Activated CD4-positive, alpha-beta memory T cell treated with anti-CD3 and anti-CD28 coated beads for 36 hours (primary cell): ENCODE measurements around the gene ALDH3B1. TPM values are rescaled to one million over a fixed set of nuclear protein-coding genes. Genes with fewer than 3 reads are reported as not detected.

Experiments used
- CTCF ChIA-PET: fragments of 350-600 bp; sonication (Branson Sonifier 250); formaldehyde crosslinking; loops from one replicate; lab custom pipeline; 2021; ENCODE audit warnings: antibody characterized with exemption, inconsistent platforms; lab: Charles Lee
- POLR2A ChIA-PET: fragments of 350-600 bp; sonication (Branson Sonifier 250); formaldehyde crosslinking; loops from one replicate; lab custom pipeline; 2021; ENCODE audit warnings: antibody characterized with exemption; lab: Charles Lee
- DNase-seq: peaks from one replicate; pipeline ENCODE4 v3.0.0-alpha.2; 2020
- H3K27ac Mint-ChIP-seq: one replicate; pipeline ENCODE4 v1.8.0; 2021; ENCODE audit warnings: mixed read lengths
- H3K27me3 Mint-ChIP-seq: one replicate; pipeline ENCODE4 v1.8.0; 2021; ENCODE audit warnings: mixed read lengths
- H3K36me3 Mint-ChIP-seq: one replicate; pipeline ENCODE4 v1.8.0; 2021; ENCODE audit warnings: mixed read lengths
- H3K4me1 Mint-ChIP-seq: one replicate; pipeline ENCODE4 v1.8.0; 2021; ENCODE audit warnings: low read depth, mixed read lengths
- H3K4me3 Mint-ChIP-seq: one replicate; pipeline ENCODE4 v1.8.0; 2021; ENCODE audit warnings: mild to moderate bottlenecking, mixed read lengths
- H3K9me3 Mint-ChIP-seq: one replicate; pipeline ENCODE4 v1.8.0; 2021; ENCODE audit warnings: mixed read lengths
- intact Hi-C: fragments of 100-400 bp; cut with micrococcal nuclease; formaldehyde crosslinking; loops from one replicate; pipeline ENCODE4 v1.15.1; 2023
- microRNA-seq: library from miRNA; unstranded; fragments of <30 nt; microRNA quantifications from one replicate; pipeline ENCODE4 v1.2.0, GENCODE V29; 2022; ENCODE audit warnings: borderline number of aligned reads, borderline microRNAs expressed, borderline replicate concordance
- total RNA-seq, 2 experiments: library from RNA; stranded (reverse); gene quantifications; one replicate each; pipeline ENCODE4 v1.2.3, GENCODE V29; 2021

ALDH3B1 gene
- total RNA-seq, 2 experiments from 2014 or later: not detected

DNA sequence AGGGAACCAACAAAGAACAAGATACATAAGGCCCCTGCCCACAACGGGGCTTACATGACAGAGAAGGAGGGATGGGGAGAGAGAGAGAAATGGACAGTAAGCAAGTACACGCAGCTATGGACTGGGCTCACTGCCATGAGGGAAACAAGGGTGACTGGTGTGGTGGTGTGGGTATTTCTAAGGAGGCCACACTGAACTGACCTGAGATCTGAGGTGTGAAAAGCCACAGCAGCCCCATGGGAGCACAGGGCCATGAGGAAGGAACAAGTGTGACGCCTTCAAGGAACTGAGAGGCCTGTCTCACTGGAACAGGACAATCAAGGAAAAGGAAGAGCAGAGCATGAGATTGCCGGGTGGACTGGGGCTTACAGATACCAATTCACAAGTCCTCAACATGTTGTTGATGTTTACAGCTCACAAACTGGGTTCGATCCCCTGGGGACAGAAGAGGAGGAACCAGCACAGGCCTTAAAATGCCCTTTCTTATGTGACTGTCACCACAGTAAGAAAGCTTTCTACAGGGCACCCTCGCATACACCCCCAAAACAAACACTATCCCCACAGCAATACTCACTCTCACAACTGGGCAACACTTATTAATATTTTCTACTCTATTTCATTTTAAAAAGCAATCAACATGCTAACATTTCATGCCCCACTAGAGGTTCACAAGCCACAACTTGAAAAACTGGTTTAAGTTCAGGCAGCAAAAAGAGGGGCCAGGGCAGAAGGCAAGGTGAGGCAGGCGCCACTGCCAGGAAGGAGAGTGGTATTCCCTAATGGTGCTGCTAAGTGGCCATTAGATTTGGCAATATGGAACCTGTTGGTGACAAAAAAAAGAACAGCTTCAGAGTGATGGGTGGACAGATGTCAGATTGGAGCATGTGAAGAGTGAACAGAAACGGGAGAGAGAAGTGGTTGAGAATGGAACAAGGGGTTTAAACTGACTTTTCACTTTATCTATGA, 67.8 kb downstream of the ALDH3B1 start:
- no peaks in the 10 kb centered on the region for H3K27me3 Mint-ChIP-seq
- DNase-seq: no peak
- H3K36me3 Mint-ChIP-seq: no peaks in the 10 kb centered on the region
- CTCF ChIA-PET: no interaction called here
- no peak overlapping the region for H3K4me3 Mint-ChIP-seq
- H3K27ac Mint-ChIP-seq: no peak overlapping the region
- intact Hi-C loops: no loop called here
- POLR2A ChIA-PET: no interaction called here
- no peaks in the 10 kb centered on the region for H3K4me1 Mint-ChIP-seq
- H3K9me3 Mint-ChIP-seq: no peaks in the 10 kb centered on the region

Small RNA genes within 50 kb of the gene (microRNA-seq; reads per million reads assigned to microRNA genes)
- gene MIR4691 (not detected), gene MIR6753 (not detected), gene MIR7113 (not detected)

Other genes with a start within 250 kb of the ALDH3B1 start
- 10 to 100 TPM; 20.0 to 21.5 TPM for gene UNC93B1, start 6.2 kb upstream of the ALDH3B1 start, total RNA-seq
- 100 to 1,000 TPM; 134 to 140 TPM for gene NDUFS8, start 20.4 kb downstream of the ALDH3B1 start, total RNA-seq
- 100 to 1,000 TPM; 167 to 175 TPM for gene TCIRG1, start 28.7 kb downstream of the ALDH3B1 start, total RNA-seq
- 1 to 10 TPM; 6.1 to 6.6 TPM for gene CHKA, start 111.1 kb downstream of the ALDH3B1 start, total RNA-seq
- gene KMT5B, start 203.0 kb downstream of the ALDH3B1 start, total RNA-seq: 10 to 100 TPM; 18.5 to 21.2 TPM